SU-DHL-6 (cell line): ENCODE measurements around the gene ARID5B.

Source experiments
- EZH2phosphoT487 ChIP-seq: fragments of 200-600 bp; sonication (generic), shearing (Covaris generic); conservative IDR thresholded peaks from 2 replicates; pipeline ENCODE4 v1.6.1; 2018; ENCODE audit warnings: mild to moderate bottlenecking, antibody characterized with exemption, low read length, moderate library complexity, mixed read lengths
- TF ChIP-seq, protein P1 (sequence below): fragments of 200-600 bp; sonication (generic); IDR thresholded peaks from one replicate; pipeline ENCODE4 v1.5.1; 2017; ENCODE audit warnings: antibody characterized with exemption, mild to moderate bottlenecking, low read length, moderate library complexity; ENCODE audit not compliant: insufficient read depth, poor library complexity, severe bottlenecking

DNA sequence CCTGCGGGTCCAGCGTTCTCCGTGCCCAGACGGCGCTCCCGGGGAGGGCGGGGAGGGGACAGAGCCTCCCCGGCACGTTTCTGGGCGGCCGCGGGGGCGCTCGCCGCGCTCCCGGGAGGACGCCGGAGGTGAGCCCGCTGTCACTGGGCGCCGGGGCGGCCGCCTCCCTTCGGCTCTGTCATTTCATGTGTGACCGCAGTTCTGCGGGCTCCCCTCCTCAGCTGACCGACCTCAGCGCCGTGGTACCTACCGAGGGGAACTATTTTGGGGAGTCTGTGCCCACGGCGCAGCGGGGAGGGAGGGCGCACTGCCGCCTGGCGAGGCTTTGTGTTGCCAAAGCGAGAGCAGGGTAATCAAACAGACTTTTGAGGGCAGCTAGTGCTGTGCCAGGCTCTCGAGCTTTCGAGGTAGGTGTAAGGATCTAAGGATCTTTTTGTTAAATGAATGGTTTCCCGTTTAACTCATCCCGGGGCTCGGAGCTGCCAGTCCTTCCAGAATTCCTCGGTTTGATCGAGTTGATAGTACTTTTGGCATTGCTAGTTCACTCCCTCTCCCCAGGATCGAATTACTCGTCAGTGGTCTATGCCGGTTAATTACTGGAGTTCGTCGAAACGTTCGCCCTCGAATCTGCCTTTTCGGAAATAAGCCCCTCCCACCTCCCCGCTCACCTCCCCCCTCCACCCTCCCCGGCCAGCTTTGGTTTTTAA, 1.9 kb downstream of the ARID5B start:
- TF ChIP-seq, protein P1, sequence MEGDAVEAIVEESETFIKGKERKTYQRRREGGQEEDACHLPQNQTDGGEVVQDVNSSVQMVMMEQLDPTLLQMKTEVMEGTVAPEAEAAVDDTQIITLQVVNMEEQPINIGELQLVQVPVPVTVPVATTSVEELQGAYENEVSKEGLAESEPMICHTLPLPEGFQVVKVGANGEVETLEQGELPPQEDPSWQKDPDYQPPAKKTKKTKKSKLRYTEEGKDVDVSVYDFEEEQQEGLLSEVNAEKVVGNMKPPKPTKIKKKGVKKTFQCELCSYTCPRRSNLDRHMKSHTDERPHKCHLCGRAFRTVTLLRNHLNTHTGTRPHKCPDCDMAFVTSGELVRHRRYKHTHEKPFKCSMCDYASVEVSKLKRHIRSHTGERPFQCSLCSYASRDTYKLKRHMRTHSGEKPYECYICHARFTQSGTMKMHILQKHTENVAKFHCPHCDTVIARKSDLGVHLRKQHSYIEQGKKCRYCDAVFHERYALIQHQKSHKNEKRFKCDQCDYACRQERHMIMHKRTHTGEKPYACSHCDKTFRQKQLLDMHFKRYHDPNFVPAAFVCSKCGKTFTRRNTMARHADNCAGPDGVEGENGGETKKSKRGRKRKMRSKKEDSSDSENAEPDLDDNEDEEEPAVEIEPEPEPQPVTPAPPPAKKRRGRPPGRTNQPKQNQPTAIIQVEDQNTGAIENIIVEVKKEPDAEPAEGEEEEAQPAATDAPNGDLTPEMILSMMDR = peak; percentile 31
- no peak for TF ChIP-seq EZH2phosphoT487
